ENCODE results near the gene DNAJB4.
A peak's percentile ranks its signal among the peaks of the same experiment; 100 is the strongest.
"Not testable (repeated sequence)": the region's sequence is repeated elsewhere in the genome, so short reads cannot be mapped to it uniquely, and the experiment has no call there.

Gene DNAJB4

GRCh38 chr1:77994117-77994705 is 10.5 kb upstream of the DNAJB4 start:
- DNase-seq = no peak

- DNase-seq = no peak
Observed at GRCh38 chr1:77996734-77997133, 8.0 kb upstream of the DNAJB4 start.

- not testable (repeated sequence) for DNase-seq
Observed at GRCh38 chr1:78000536-78000935, 4.2 kb upstream of the DNAJB4 start.

- DNase-seq = peak; percentile 33
Observed at GRCh38 chr1:78003070-78003746, 1.5 kb upstream of the DNAJB4 start.

- DNase-seq = peak; percentile 91
Observed at GRCh38 chr1:78003882-78004718, 639 bp upstream of the DNAJB4 start.

GRCh38 chr1:78005448-78005722 is 646 bp downstream of the DNAJB4 start:
- no peak for DNase-seq

GRCh38 chr1:78005755-78006154 is 1.0 kb downstream of the DNAJB4 start:
- DNase-seq = peak; percentile 36

- no peak for DNase-seq
Observed at GRCh38 chr1:78006521-78006920, 1.8 kb downstream of the DNAJB4 start.

- no peak for DNase-seq
Observed at GRCh38 chr1:78007677-78008341, 3.1 kb downstream of the DNAJB4 start.

- no peak for DNase-seq
Observed at GRCh38 chr1:78009276-78009675, 4.5 kb downstream of the DNAJB4 start.

GRCh38 chr1:78009836-78010235 is 5.1 kb downstream of the DNAJB4 start:
- DNase-seq = no peak

- DNase-seq = no peak
Observed at GRCh38 chr1:78011050-78011449, 6.3 kb downstream of the DNAJB4 start.

GRCh38 chr1:78015148-78015547 is 10.4 kb downstream of the DNAJB4 start:
- no peak for DNase-seq

- DNase-seq = no peak
Observed at GRCh38 chr1:78019024-78019423, 14.3 kb downstream of the DNAJB4 start.

GRCh38 chr1:78021134-78021533 is 16.4 kb downstream of the DNAJB4 start:
- DNase-seq = not testable (repeated sequence)

GRCh38 chr1:78029793-78030192 is 25.1 kb downstream of the DNAJB4 start:
- no peak for DNase-seq

GRCh38 chr1:78032996-78033796 is 28.5 kb downstream of the DNAJB4 start:
- DNase-seq = no peak

GRCh38 chr1:78033797-78034172 is 29.0 kb downstream of the DNAJB4 start:
- DNase-seq = no peak

GRCh38 chr1:78035121-78035520 is 30.4 kb downstream of the DNAJB4 start:
- no peak for DNase-seq

GRCh38 chr1:78036450-78036849 is 31.7 kb downstream of the DNAJB4 start:
- DNase-seq = no peak

- DNase-seq = no peak
Observed at GRCh38 chr1:78038071-78038470, 33.3 kb downstream of the DNAJB4 start.

GRCh38 chr1:78038491-78038939 is 33.8 kb downstream of the DNAJB4 start:
- DNase-seq = no peak

All from SHP77 treated with DMSO at 0.1 percent for 48 hours (cell line).